ENCODE measurements around the gene CAMKK1.

GRCh38 chr17:3894188-3894587 lies 1.3 kb upstream of the CAMKK1 start:
- TF ChIP-seq POLR2A (IDR thresholded peaks at IDR 0.05) (no peak), CTCF (IDR thresholded peaks at IDR 0.05) (no peak)
